Limb (tissue), 2 donors: ENCODE results near the gene SDE2.
A peak's percentile ranks its signal among the peaks of the same experiment; 100 is the strongest.

Experiments used
- DNase-seq, 2 donors: peaks; one replicate each; pipeline ENCODE4 v3.0.0-alpha.2; 2016; ENCODE audit errors: extremely low spot score in 2 of 2

SDE2 gene

GRCh38 chr1:225999227-225999911, at the start of gene SDE2:
Gene SDE2 (minus strand): TSS chr1:225999343. CDS start chr1:225999312, 31 bp downstream.
- peak; percentile 99 to 100 for DNase-seq

GRCh38 chr1:226048886-226049285, 49.7 kb upstream of the SDE2 start:
- DNase-seq: no peak

GRCh38 chr1:226047495-226047894, 48.4 kb upstream of the SDE2 start:
- no peak for DNase-seq

GRCh38 chr1:226046240-226046639, 47.1 kb upstream of the SDE2 start:
- no peak for DNase-seq

- DNase-seq: no peak
Observed at GRCh38 chr1:226044514-226045101, 45.5 kb upstream of the SDE2 start.

GRCh38 chr1:226041419-226041818, 42.3 kb upstream of the SDE2 start:
- no peak for DNase-seq

- DNase-seq: no peak
Observed at GRCh38 chr1:226038661-226039060, 39.5 kb upstream of the SDE2 start.

GRCh38 chr1:226035915-226036314, 36.8 kb upstream of the SDE2 start:
- no peak for DNase-seq

GRCh38 chr1:226034482-226034881, 35.3 kb upstream of the SDE2 start:
- peak; percentile 53 to 57 for DNase-seq

GRCh38 chr1:226033991-226034390, 34.8 kb upstream of the SDE2 start:
- DNase-seq: no peak

GRCh38 chr1:226033582-226033981, 34.4 kb upstream of the SDE2 start:
- no peak for DNase-seq

- DNase-seq: no peak
Observed at GRCh38 chr1:226029568-226030225, 30.6 kb upstream of the SDE2 start.

GRCh38 chr1:226029093-226029496, 30.0 kb upstream of the SDE2 start:
- no peak for DNase-seq

- no peak for DNase-seq
Observed at GRCh38 chr1:226027538-226028217, 28.5 kb upstream of the SDE2 start.

- no peak for DNase-seq
Observed at GRCh38 chr1:226026833-226027232, 27.7 kb upstream of the SDE2 start.

GRCh38 chr1:226023735-226024134, 24.6 kb upstream of the SDE2 start:
- no peak for DNase-seq

- no peak for DNase-seq
Observed at GRCh38 chr1:226021801-226022200, 22.7 kb upstream of the SDE2 start.

- DNase-seq: no peak
Observed at GRCh38 chr1:226021401-226021800, 22.3 kb upstream of the SDE2 start.

GRCh38 chr1:226019572-226019971, 20.4 kb upstream of the SDE2 start:
- no peak for DNase-seq

GRCh38 chr1:226017070-226017469, 17.9 kb upstream of the SDE2 start:
- no peak for DNase-seq

GRCh38 chr1:226009650-226010044, 10.5 kb upstream of the SDE2 start:
- DNase-seq: no peak
